ENCODE data around the gene PTEN. TPM values are rescaled to one million over a fixed set of nuclear protein-coding genes. Genes with fewer than 3 reads are reported as not detected.

Gene PTEN
- total and polyA plus RNA-seq, 12 donors: 35.7 to 179 (median 89.8) TPM

- H3K36me3 ChIP-seq (replicated peaks in 1 of 2): peaks cover 0 to 11% of the 10 kb centered on the region in 2 donors
- no peaks in the 10 kb centered on the region for H3K27me3 ChIP-seq
- DNase-seq: no peak
- no peak overlapping the region for H3K4me3 ChIP-seq
- no peaks in the 10 kb centered on the region for H3K9me3 ChIP-seq (replicated peaks in 1 of 3)
- no peak for TF ChIP-seq CTCF (IDR thresholded peaks at IDR 0.05)
- no peak for TF ChIP-seq POLR2A (IDR thresholded peaks at IDR 0.05)
- H3K4me1 ChIP-seq (replicated peaks in 1 of 2): peaks cover 0 to 19% of the 10 kb centered on the region in 2 donors
- WGBS, 4 donors: 41 to 60% (median 47%) methylated on average over 2 of the region's 2 CpGs
- intact Hi-C loops (cut with DNase I): no loop called here
- peak overlapping the region in 1 of 5 donors; percentile 10 for H3K27ac ChIP-seq
Observed at GRCh38 chr10:87961314-87961713, 97.9 kb downstream of the PTEN start.

- Histone ChIP-seq H3K36me3 (replicated peaks in 1 of 2) (peaks cover 0 to 5% of the 10 kb centered on the region in 2 donors), H3K4me1 (replicated peaks in 1 of 2) (peaks cover 0 to 18% of the 10 kb centered on the region in 2 donors), H3K9me3 (replicated peaks in 1 of 3) (no peaks in the 10 kb centered on the region), H3K27me3 (no peaks in the 10 kb centered on the region), H3K4me3 (no peak overlapping the region), H3K27ac (no peak overlapping the region)
- 19 to 46% (median 32%) methylated on average over 2 of the region's 2 CpGs for WGBS, 4 donors
- no peak for DNase-seq
- TF ChIP-seq POLR2A (IDR thresholded peaks at IDR 0.05) (no peak), CTCF (IDR thresholded peaks at IDR 0.05) (no peak)
- intact Hi-C loops (cut with DNase I): no loop called here
Observed at GRCh38 chr10:87966459-87966858, 103.0 kb downstream of the PTEN start.

GRCh38 chr10:87973635-87974034 is 110.2 kb downstream of the PTEN start:
- no peak for TF ChIP-seq POLR2A (IDR thresholded peaks at IDR 0.05)
- no peak for TF ChIP-seq CTCF (IDR thresholded peaks at IDR 0.05)
- H3K4me3 ChIP-seq: no peak overlapping the region
- no peaks in the 10 kb centered on the region for H3K9me3 ChIP-seq (replicated peaks in 1 of 3)
- H3K36me3 ChIP-seq (replicated peaks in 1 of 2): no peaks in the 10 kb centered on the region
- no peaks in the 10 kb centered on the region for H3K27me3 ChIP-seq
- H3K27ac ChIP-seq: no peak overlapping the region
- intact Hi-C loops (cut with DNase I): no loop called here
- peaks cover 0 to 5% of the 10 kb centered on the region in 2 donors for H3K4me1 ChIP-seq (replicated peaks in 1 of 2)
- DNase-seq: no peak

- Histone ChIP-seq H3K9me3 (replicated peaks in 1 of 3) (no peaks in the 10 kb centered on the region), H3K27ac (no peak overlapping the region), H3K4me1 (replicated peaks in 1 of 2) (peaks cover 0 to 5% of the 10 kb centered on the region in 2 donors), H3K27me3 (no peaks in the 10 kb centered on the region), H3K36me3 (replicated peaks in 1 of 2) (no peaks in the 10 kb centered on the region), H3K4me3 (no peak overlapping the region)
- WGBS, 4 donors: 77 to 90% (median 79%) methylated on average over 3 of the region's 3 CpGs
- intact Hi-C loops (cut with DNase I): no loop called here
- TF ChIP-seq CTCF (IDR thresholded peaks at IDR 0.05): no peak
- TF ChIP-seq POLR2A (IDR thresholded peaks at IDR 0.05): no peak
- DNase-seq: no peak
Observed at GRCh38 chr10:87974130-87974529, 110.7 kb downstream of the PTEN start.

Data from adrenal gland (tissue), 12 donors.